ENCODE results near the gene IRF9. TPM values are rescaled to one million over a fixed set of nuclear protein-coding genes. Genes with fewer than 3 reads are reported as not detected.

Gene IRF9
- total and polyA plus RNA-seq, 2 of the 13 experiments (the other 11 are each of a cell fraction or from before 2014, with no cell fraction given): 14.9 to 49.7 TPM

DNA sequence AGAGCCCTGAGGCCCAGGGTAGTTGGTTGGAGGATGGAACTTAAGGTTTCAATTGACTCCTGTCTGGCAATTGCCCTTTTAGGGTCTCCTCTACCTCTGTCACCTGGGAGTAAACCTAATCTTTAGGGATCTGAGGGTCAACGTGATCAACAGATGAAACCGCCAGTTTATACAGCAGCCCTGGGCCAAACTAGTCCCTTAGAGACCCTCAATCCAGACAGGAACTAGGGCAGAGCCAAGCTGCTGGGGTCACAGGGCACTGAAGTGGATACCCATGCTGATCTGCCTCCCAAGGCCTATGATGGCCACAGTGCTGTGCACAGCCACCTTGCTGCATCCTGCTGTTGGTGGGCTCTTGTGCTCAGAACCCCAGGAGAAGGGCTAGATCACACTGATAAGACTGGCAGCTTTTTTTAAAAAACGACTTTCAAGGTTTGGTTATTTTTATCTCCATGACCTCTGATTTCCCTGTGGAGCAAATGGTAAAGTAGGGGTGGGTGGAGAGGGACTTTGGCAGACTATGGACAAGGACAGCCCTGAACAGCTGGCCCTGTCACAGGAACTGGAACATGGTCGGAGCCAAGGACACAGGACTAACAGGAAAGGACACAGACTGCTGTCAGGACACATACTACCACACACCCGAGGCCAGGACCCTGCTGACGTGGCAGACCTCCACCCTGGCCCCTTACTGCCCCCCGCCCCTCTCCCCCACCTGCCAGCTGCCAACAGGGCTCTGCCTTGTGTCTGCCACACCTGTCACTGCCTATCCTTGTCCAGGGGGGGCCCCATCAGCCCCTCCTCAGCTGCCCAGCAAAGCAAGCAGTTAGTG lies 30.1 kb upstream of the IRF9 start (continued):
- TF ChIP-seq ZNF350 (CRISPR knock-in tag; IDR thresholded peaks at IDR 0.05; ENCODE audit: borderline replicate concordance, low read depth): no peak; the same call in 1 of the 2 replicates
- no peak for TF ChIP-seq MLLT10 (CRISPR knock-in tag; IDR thresholded peaks at IDR 0.05)
- TF ChIP-seq GATA4 (IDR thresholded peaks at IDR 0.05; ENCODE audit: borderline replicate concordance, low read depth): no peak
- 0 out of 2 replicates have a peak, but pooled peaks have one; percentile 21 for TF ChIP-seq ARNTL (CRISPR knock-in tag; IDR thresholded peaks at IDR 0.05)
- TF ChIP-seq TRAFD1 (CRISPR knock-in tag; IDR thresholded peaks at IDR 0.05; ENCODE audit: borderline replicate concordance): peak; percentile 84; the same call in 1 of the 2 replicates
- peak; percentile 31; the same call in 1 of the 2 replicates for TF ChIP-seq ARNT2 (CRISPR knock-in tag; IDR thresholded peaks at IDR 0.05; ENCODE audit: low read depth)
- peak; percentile 75 for TF ChIP-seq HOXA3 (CRISPR knock-in tag; IDR thresholded peaks at IDR 0.05)
- TF ChIP-seq NONO (IDR thresholded peaks at IDR 0.05): no peak
- TF ChIP-seq NONO (CRISPR knock-in tag; conservative IDR thresholded peaks at IDR 0.05): peak; percentile 62; the same call in 1 of the 2 replicates
- no peak for TF ChIP-seq SSRP1 (CRISPR knock-in tag; IDR thresholded peaks at IDR 0.05)
- TF ChIP-seq ZNF773 (CRISPR knock-in tag; IDR thresholded peaks at IDR 0.05; ENCODE audit: borderline replicate concordance): no peak
- TF ChIP-seq KLF9 (CRISPR knock-in tag; IDR thresholded peaks at IDR 0.05; ENCODE audit: low read depth): no peak; the same call in 1 of the 2 replicates
- no peak for TF ChIP-seq ZNF616 (CRISPR knock-in tag; IDR thresholded peaks at IDR 0.05; ENCODE audit: low read depth)
- no peak for TF ChIP-seq SMAD3 (CRISPR knock-in tag; IDR thresholded peaks at IDR 0.05)
- no peak for TF ChIP-seq RBM39 (IDR thresholded peaks at IDR 0.05; ENCODE audit: low read depth, low read length, poor library complexity, severe bottlenecking)
- TF ChIP-seq ZNF614 (CRISPR knock-in tag; IDR thresholded peaks at IDR 0.05; ENCODE audit: borderline replicate concordance): peak; percentile 72; the same call in 1 of the 2 replicates
- TF ChIP-seq ZFYVE20 (CRISPR knock-in tag; IDR thresholded peaks at IDR 0.05; ENCODE audit: borderline replicate concordance, low read depth): 0 out of 2 replicates have a peak, but pooled peaks have one; percentile 42
- peak; percentile 80; the same call in 1 of the 2 replicates for TF ChIP-seq MXD4 (CRISPR knock-in tag; IDR thresholded peaks at IDR 0.05)
- no peak for TF ChIP-seq ZNF672 (CRISPR knock-in tag; IDR thresholded peaks at IDR 0.05)
- peak; percentile 87; the same call in 1 of the 2 replicates for TF ChIP-seq EEA1 (CRISPR knock-in tag; IDR thresholded peaks at IDR 0.05; ENCODE audit: borderline replicate concordance)
- TF ChIP-seq ZNF33A (CRISPR knock-in tag; IDR thresholded peaks at IDR 0.05; ENCODE audit: borderline replicate concordance): no peak
- TF ChIP-seq ZUFSP (CRISPR knock-in tag; IDR thresholded peaks at IDR 0.05; ENCODE audit: borderline replicate concordance): no peak
- TF ChIP-seq EZH2 (conservative IDR thresholded peaks at IDR 0.05; ENCODE audit: low read depth, low read length): no peak
- peak; percentile 54; the same call in 1 of the 2 replicates for TF ChIP-seq ZNF713 (CRISPR knock-in tag; IDR thresholded peaks at IDR 0.05)

Measured in HepG2 (cell line).